Panc1 (cell line): ENCODE data around the gene PHLPP1. TPM values are rescaled to one million over a fixed set of nuclear protein-coding genes. Genes with fewer than 3 reads are reported as not detected.

Source experiments
- ATAC-seq: fragments of 200-7000 bp; cut with Tn5 transposase; 2 replicates; pipeline ENCODE4 v1.9.1; 2020; ENCODE audit warnings: mild to moderate bottlenecking, moderate library complexity
- BruUV-seq: library from RNA; stranded (reverse); fragments of 400-500 nt; replicated peaks from 2 replicates; lab custom pipeline; 2021; lab: Mats Ljungman, UMichigan
- CTCF ChIA-PET: fragments of 300-600 bp; sonication (Branson Sonifier 250); formaldehyde crosslinking; loops from one replicate; lab custom pipeline; 2022; ENCODE audit warnings: antibody characterized with exemption; lab: Charles Lee
- POLR2A ChIA-PET: fragments of 300-600 bp; sonication (Branson Sonifier 250); formaldehyde crosslinking; loops from one replicate; lab custom pipeline; 2022; ENCODE audit warnings: antibody characterized with exemption; lab: Charles Lee
- DNase-seq: peaks from one replicate; pipeline ENCODE4 v3.0.0-alpha.2; 2010; ENCODE audit warnings: low read depth, low spot score
- H3K27ac ChIP-seq: 2 replicates; pipeline ENCODE4 v1.5.1; 2011; ENCODE audit warnings: mild to moderate bottlenecking, low read length, inconsistent platforms
- H3K27me3 ChIP-seq: fragments of 200-500 bp; sonication (Bioruptor generic); 2 replicates; pipeline ENCODE4 v1.6.0; 2014; ENCODE audit warnings: low read length, inconsistent platforms; ENCODE audit not compliant: control insufficient read depth, insufficient read depth
- H3K36me3 ChIP-seq: fragments of 200-500 bp; sonication (Bioruptor generic); 2 replicates; pipeline ENCODE4 v1.5.1; 2014; ENCODE audit warnings: inconsistent platforms, mild to moderate bottlenecking, low read length, moderate library complexity; ENCODE audit not compliant: control insufficient read depth, insufficient read depth
- H3K4me1 ChIP-seq: 2 replicates; pipeline ENCODE4 v1.5.1; 2011; ENCODE audit warnings: inconsistent platforms, mild to moderate bottlenecking, low read length, moderate library complexity; ENCODE audit not compliant: control insufficient read depth, insufficient read depth
- H3K4me3 ChIP-seq, 2 experiments: 2 replicates each; pipeline ENCODE4 v1.5.1; 2011 to 2012; ENCODE audit warnings: low read depth in 2 of 2, low read length in 2 of 2, mild to moderate bottlenecking in 2 of 2, inconsistent platforms in 1 of 2, moderate library complexity in 1 of 2
- H3K9me3 ChIP-seq: fragments of 200-500 bp; sonication (Bioruptor generic); 2 replicates; pipeline ENCODE4 v1.5.1; 2014; ENCODE audit warnings: low read depth, mild to moderate bottlenecking, inconsistent platforms, low read length, moderate library complexity; ENCODE audit not compliant: control insufficient read depth, insufficient read depth
- CTCF ChIP-seq: fragments of 450-650 bp; IDR thresholded peaks from 2 replicates; pipeline ENCODE4 v1.5.1; 2017; ENCODE audit warnings: mild to moderate bottlenecking
- POLR2AphosphoS5 ChIP-seq: IDR thresholded peaks from 2 replicates; pipeline ENCODE4 v1.6.1; 2012; ENCODE audit warnings: mild to moderate bottlenecking, low read depth, low read length, moderate library complexity
- REST ChIP-seq, 2 experiments: IDR thresholded peaks; 2 replicates each; pipeline ENCODE4 v1.6.1; 2011 to 2012; ENCODE audit warnings: low read depth in 2 of 2, control low read depth in 1 of 2, low read length in 1 of 2, mild to moderate bottlenecking in 1 of 2, moderate library complexity in 1 of 2; ENCODE audit not compliant: insufficient read depth in 1 of 2
- SIN3A ChIP-seq: IDR thresholded peaks from 2 replicates; pipeline ENCODE4 v1.6.1; 2012; ENCODE audit warnings: low read depth, mild to moderate bottlenecking, low read length, moderate library complexity, borderline replicate concordance; ENCODE audit not compliant: insufficient read depth
- TCF7L2 ChIP-seq: IDR thresholded peaks from 2 replicates; pipeline ENCODE4 v1.6.1; 2011; ENCODE audit warnings: mild to moderate bottlenecking, low read depth, low read length, inconsistent platforms
- in situ Hi-C: cut with HindIII; loops from 2 replicates; pipeline ENCODE4 v1.10.0; 2016; ENCODE audit warnings: low sequenced_read_pairs, low pct_unique_long_range_greater_than_20kb
- intact Hi-C: fragments of 100-400 bp; cut with micrococcal nuclease; formaldehyde crosslinking; loops from one replicate; pipeline ENCODE4 v1.10.0; 2022; ENCODE audit not compliant: unreplicated experiment
- total RNA-seq: library from RNA; stranded (reverse); gene quantifications from one replicate; pipeline ENCODE4 v1.2.1, GENCODE V29; 2021; ENCODE audit not compliant: unreplicated experiment

Gene PHLPP1
- total RNA-seq, 1 experiment from 2014 or later, result 6.3 TPM

GRCh38 chr18:62914871-62915392 is 199.6 kb downstream of the PHLPP1 start:
- CTCF ChIA-PET, result no interaction called here
- POLR2A ChIA-PET, result no interaction called here
- DNase-seq (no peak), ATAC-seq (no peak)
- H3K27me3 ChIP-seq, result no peaks in the 10 kb centered on the region
- in situ Hi-C loops (no loop called here), intact Hi-C loops (no loop called here)
- BruUV-seq, result no TSS peak
- no peaks in the 10 kb centered on the region for H3K36me3 ChIP-seq
- no peaks in the 10 kb centered on the region for H3K4me1 ChIP-seq
- H3K9me3 ChIP-seq, result no peaks in the 10 kb centered on the region
- no peak for TF ChIP-seq REST (IDR thresholded peaks at IDR 0.05; ENCODE audit: insufficient read depth in 1 of 2, low read depth in 2 of 2, low read length in 1 of 2)
- TF ChIP-seq TCF7L2, result no peak
- no peak for TF ChIP-seq SIN3A
- TF ChIP-seq CTCF, result no peak
- TF ChIP-seq POLR2AphosphoS5, result no peak
- no peak overlapping the region for H3K27ac ChIP-seq
- H3K4me3 ChIP-seq, result no peak overlapping the region

- no peak for ATAC-seq
- CTCF ChIA-PET, result no interaction called here
These were observed 203.0 kb downstream of the PHLPP1 start for GRCh38 chr18:62918361-62918760.

More at GRCh38 chr18:62918361-62918760, 203.0 kb downstream of the PHLPP1 start:
- no peaks in the 10 kb centered on the region for H3K9me3 ChIP-seq
- H3K27me3 ChIP-seq, result no peaks in the 10 kb centered on the region
- intact Hi-C loops, result no loop called here
- no TSS peak for BruUV-seq
- POLR2A ChIA-PET, result interaction anchor here (0.6 kb wide), 1 partner anchor 457 kb away, joined by 7 read pairs; no protein-coding TSS in a partner anchor
- H3K4me1 ChIP-seq, result no peaks in the 10 kb centered on the region
- no peak overlapping the region for H3K27ac ChIP-seq
- no peak for DNase-seq
- no peak for TF ChIP-seq TCF7L2
- TF ChIP-seq POLR2AphosphoS5, result no peak
- no peak for TF ChIP-seq SIN3A
- no peak for TF ChIP-seq CTCF
- TF ChIP-seq REST (IDR thresholded peaks at IDR 0.05; ENCODE audit: insufficient read depth in 1 of 2, low read depth in 2 of 2, low read length in 1 of 2), result no peak
- H3K36me3 ChIP-seq, result no peaks in the 10 kb centered on the region
- in situ Hi-C loops, result no loop called here
- H3K4me3 ChIP-seq, result no peak overlapping the region
